ENCODE data around the gene FMNL1.
A peak's percentile ranks its signal among the peaks of the same experiment; 100 is the strongest.
"Not testable (repeated sequence)": the region's sequence is repeated elsewhere in the genome, so short reads cannot be mapped to it uniquely, and the experiment has no call there.

Gene FMNL1

DNA sequence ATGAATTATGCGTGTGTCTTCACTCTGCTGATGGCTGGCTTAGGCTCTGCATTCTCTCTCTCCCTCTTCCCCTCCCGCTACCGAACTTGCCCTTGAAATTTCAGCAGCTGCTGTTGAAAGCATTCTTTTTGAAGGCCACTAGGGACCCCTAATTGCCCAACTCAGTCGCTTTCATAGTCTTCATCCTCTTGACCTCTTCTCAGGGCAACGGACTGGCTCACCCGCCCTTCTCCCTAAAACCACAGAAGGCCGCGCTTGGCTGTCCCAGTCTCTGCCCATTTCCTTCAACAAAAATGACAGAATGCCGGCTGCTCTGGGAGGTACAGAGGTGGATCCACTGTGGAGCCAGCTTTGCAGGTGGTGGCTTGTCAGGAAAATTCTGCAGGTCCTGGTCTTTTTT, 21.0 kb upstream of the FMNL1 start:
- TF ChIP-seq, protein P1, sequence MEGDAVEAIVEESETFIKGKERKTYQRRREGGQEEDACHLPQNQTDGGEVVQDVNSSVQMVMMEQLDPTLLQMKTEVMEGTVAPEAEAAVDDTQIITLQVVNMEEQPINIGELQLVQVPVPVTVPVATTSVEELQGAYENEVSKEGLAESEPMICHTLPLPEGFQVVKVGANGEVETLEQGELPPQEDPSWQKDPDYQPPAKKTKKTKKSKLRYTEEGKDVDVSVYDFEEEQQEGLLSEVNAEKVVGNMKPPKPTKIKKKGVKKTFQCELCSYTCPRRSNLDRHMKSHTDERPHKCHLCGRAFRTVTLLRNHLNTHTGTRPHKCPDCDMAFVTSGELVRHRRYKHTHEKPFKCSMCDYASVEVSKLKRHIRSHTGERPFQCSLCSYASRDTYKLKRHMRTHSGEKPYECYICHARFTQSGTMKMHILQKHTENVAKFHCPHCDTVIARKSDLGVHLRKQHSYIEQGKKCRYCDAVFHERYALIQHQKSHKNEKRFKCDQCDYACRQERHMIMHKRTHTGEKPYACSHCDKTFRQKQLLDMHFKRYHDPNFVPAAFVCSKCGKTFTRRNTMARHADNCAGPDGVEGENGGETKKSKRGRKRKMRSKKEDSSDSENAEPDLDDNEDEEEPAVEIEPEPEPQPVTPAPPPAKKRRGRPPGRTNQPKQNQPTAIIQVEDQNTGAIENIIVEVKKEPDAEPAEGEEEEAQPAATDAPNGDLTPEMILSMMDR (IDR thresholded peaks at IDR 0.05; ENCODE audit: borderline replicate concordance, insufficient read depth, low read depth, low read length): no peak
- H3K4me3 ChIP-seq (ENCODE audit: low read depth, low read length): no peak overlapping the region

DNA sequence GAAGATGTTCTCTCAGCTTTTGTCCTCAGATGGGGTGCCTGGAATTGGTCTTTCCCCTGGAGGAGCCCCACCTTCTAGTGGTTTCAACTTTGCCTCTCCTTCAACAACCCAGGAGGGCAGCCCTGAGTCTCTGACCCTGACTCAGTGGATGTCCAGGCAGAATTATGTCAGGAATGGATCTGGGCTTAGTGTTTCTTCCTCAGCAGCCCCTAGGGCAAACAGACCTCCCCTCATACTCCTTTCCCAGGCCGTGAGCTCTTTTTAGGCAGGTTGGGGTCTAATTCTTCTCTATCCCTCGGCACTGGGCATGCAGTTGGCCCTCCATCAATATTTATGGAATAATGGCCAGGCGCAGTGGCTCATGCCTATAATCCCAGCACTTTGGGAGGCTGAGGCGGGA, 20.2 kb upstream of the FMNL1 start:
- TF ChIP-seq, protein P1 (IDR thresholded peaks at IDR 0.05; ENCODE audit: borderline replicate concordance, insufficient read depth, low read depth, low read length): no peak
- no peak overlapping the region for H3K4me3 ChIP-seq (ENCODE audit: low read depth, low read length)

DNA sequence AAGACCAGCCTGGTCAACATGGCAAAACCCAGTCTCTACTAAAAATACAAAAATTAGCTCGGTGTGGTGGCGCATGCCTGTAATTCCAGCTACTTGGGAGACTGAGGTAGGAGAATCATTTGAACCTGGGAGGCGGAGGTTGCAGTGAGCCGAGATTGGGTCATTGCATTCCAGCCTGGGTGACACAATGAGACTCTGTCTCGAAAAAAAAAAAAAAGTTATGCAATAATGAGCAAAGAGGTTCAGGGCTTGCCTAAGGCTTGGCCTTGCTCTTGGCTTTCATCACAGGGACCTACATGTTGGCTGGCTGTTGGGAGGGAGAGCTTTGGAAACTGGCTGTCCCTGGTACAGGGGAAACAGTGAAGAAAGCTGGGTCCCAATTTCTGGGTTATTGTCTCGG, 19.8 kb upstream of the FMNL1 start:
- not testable (repeated sequence) for H3K4me3 ChIP-seq (ENCODE audit: low read depth, low read length)

DNA sequence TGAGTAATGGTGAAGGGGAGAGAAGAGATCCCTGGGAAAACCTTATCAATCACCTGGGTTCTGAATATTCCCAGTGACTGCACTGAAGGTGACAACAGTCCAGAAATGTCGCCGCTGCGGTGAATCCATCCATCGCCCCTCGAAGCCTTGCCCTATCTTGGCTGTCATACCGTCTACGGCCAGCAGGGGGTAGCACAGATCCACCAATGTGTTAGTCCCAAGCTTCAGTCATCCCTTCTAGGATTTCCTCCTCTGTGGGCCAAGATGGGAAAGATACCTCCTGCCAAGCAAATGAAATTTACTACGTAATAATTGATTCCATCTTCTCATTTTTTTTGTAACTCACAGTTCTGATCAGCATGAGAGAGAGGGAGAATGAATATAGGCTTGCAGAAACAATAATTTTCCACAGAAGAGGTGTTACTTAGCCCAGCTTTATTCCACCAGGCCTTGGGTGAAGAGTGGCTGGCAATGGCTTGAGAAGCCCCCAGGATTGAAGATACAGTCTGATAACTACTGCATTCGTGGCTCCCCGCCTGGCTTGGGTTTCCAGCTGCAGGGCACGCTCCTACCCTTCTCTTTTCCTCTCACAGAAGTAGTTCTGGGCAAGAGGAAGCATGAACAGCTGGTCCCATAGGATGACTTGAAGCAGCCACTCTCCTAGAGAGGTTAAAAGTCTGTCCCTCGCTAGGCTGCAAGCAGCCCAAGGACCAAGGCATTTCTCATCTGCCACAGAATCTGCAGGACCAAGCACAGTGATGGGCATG, 2.6 kb upstream of the FMNL1 start:
- no peak overlapping the region for H3K4me3 ChIP-seq (ENCODE audit: low read depth, low read length)
- TF ChIP-seq, protein P1 (IDR thresholded peaks at IDR 0.05; ENCODE audit: borderline replicate concordance, insufficient read depth, low read depth, low read length): peak; percentile 86

DNA sequence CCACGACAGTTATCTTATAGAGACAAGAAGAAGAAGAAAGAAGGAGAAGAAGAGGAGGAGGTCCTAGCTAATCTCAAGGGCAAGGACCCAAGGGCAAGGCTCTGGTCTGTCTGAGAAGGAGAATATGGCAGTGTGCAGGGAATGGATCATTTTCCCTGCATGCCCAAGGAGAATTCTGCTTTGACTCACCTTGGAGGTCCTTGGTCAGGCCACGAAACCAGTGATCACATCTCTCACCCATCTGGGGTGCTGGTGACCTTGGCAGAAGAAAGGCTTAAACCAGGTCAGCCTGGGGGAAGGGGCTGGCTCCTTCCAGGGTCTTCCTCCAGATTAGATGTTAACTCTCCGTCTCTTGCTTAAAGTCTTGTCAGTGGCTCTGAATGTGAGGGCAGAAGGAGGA, 1.6 kb upstream of the FMNL1 start:
- TF ChIP-seq, protein P1 (IDR thresholded peaks at IDR 0.05; ENCODE audit: borderline replicate concordance, insufficient read depth, low read depth, low read length): no peak
- H3K4me3 ChIP-seq (ENCODE audit: low read depth, low read length): no peak overlapping the region

DNA sequence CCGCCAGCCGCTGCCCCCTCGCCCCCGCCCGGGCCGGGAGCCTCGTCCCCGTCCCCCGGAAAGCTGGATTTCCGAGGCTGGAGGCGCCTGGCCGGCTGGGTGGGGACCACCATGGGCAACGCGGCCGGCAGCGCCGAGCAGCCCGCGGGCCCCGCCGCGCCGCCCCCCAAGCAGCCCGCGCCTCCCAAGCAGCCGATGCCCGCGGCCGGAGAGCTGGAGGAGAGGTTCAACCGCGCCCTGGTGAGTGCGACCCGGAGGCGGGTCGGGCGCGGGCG, 266 bp downstream of the FMNL1 start:
- H3K4me3 ChIP-seq (ENCODE audit: low read depth, low read length): peak overlapping the region; percentile 79
- TF ChIP-seq, protein P1 (IDR thresholded peaks at IDR 0.05; ENCODE audit: borderline replicate concordance, insufficient read depth, low read depth, low read length): no peak

DNA sequence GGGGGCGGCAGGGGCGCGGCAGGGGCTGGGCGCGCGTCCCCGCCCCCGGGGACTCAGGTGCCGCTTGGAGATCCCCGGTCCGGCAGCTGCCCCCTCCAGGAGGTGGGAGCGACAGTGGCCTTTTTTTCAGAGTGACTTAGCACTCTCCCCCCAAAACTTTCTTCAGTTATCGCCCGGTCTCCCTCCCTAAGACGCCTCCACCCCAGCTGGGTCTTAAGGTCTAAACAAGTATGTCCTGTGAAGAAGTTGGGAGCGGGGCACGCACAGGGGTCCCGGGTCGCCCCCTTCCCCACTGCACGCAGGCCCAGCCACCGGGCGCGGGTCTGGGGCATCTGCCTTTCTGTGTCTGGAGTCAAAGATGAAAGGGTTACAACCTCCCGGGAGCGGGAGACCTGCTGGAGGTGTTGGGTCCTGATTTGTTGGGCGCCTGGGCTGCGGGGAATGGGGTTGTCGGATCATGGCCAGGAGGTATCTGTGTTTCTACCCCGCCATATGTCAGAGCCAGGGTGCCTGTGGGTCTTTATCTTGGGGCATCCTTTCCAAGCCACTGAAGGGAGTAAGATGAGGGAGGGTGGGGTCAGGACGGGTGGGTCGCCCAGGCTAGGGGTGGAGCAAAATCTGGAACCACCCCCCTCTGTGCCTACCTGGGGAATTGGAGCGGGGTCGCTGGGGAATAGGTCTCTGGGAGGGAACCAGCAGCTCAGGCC, 757 bp downstream of the FMNL1 start:
- H3K4me3 ChIP-seq (ENCODE audit: low read depth, low read length): peak overlapping the region; percentile 79
- TF ChIP-seq, protein P1 (IDR thresholded peaks at IDR 0.05; ENCODE audit: borderline replicate concordance, insufficient read depth, low read depth, low read length): no peak
